OCI-LY1 (cell line): Measurements from ENCODE around the gene SLC25A1.

Source experiments
- H2AFZ ChIP-seq: fragments of 200-600 bp; sonication (generic), shearing (Covaris generic); 2 replicates; pipeline ENCODE4 v1.6.0; 2014; ENCODE audit warnings: antibody characterized with exemption, mild to moderate bottlenecking, low read length
- H3F3A ChIP-seq: fragments of 200-600 bp; sonication (generic), shearing (Covaris generic); 2 replicates; pipeline ENCODE4 v1.6.0; 2014; ENCODE audit warnings: mild to moderate bottlenecking, antibody characterized with exemption, low read length, moderate library complexity; ENCODE audit not compliant: insufficient read depth
- H3K27ac ChIP-seq: fragments of 200-600 bp; sonication (generic); 2 replicates; pipeline ENCODE4 v1.5.1; 2014; ENCODE audit warnings: low read length, mixed run types, mild to moderate bottlenecking, low read depth; ENCODE audit not compliant: poor library complexity, severe bottlenecking
- H3K27me3 ChIP-seq: fragments of 200-600 bp; sonication (generic); 2 replicates; pipeline ENCODE4 v1.6.0; 2014; ENCODE audit warnings: antibody characterized with exemption, mild to moderate bottlenecking, low read length, moderate library complexity; ENCODE audit not compliant: insufficient read depth
- H3K36me3 ChIP-seq: fragments of 200-600 bp; sonication (generic); 2 replicates; pipeline ENCODE4 v1.6.1; 2014; ENCODE audit warnings: mild to moderate bottlenecking, antibody characterized with exemption, low read length, moderate library complexity, mixed read lengths; ENCODE audit not compliant: insufficient read depth
- H3K4me1 ChIP-seq: fragments of 200-600 bp; sonication (generic); 2 replicates; pipeline ENCODE4 v1.5.1; 2014; ENCODE audit warnings: mild to moderate bottlenecking, low read length, moderate library complexity; ENCODE audit not compliant: insufficient read depth, severe bottlenecking
- H3K4me2 ChIP-seq: fragments of 200-600 bp; sonication (generic), shearing (Covaris generic); 2 replicates; pipeline ENCODE4 v1.6.1; 2014; ENCODE audit warnings: low read length
- H3K4me3 ChIP-seq: fragments of 200-600 bp; sonication (generic); 2 replicates; pipeline ENCODE4 v1.5.1; 2014; ENCODE audit warnings: low read length, low read depth, mild to moderate bottlenecking, mixed read lengths; ENCODE audit not compliant: poor library complexity, severe bottlenecking
- H3K79me2 ChIP-seq: fragments of 200-600 bp; shearing (Covaris generic); 2 replicates; pipeline ENCODE4 v1.6.1; 2016; ENCODE audit warnings: mixed run types, low read length, mixed read lengths; ENCODE audit not compliant: insufficient read depth
- H3K9ac ChIP-seq: fragments of 200-600 bp; sonication (generic), shearing (Covaris generic); 2 replicates; pipeline ENCODE4 v1.6.1; 2014; ENCODE audit warnings: mild to moderate bottlenecking, low read length, mixed read lengths
- H3K9me2 ChIP-seq: fragments of 200-600 bp; sonication (generic), shearing (Covaris generic); 2 replicates; pipeline ENCODE4 v1.6.1; 2014; ENCODE audit warnings: low read depth, mild to moderate bottlenecking, low read length, mixed read lengths
- H3K9me3 ChIP-seq: fragments of 200-600 bp; shearing (Covaris generic); 2 replicates; pipeline ENCODE4 v1.6.1; 2014; ENCODE audit warnings: low read length, mixed read lengths
- H4K20me1 ChIP-seq: fragments of 200-600 bp; sonication (generic), shearing (Covaris generic); 2 replicates; pipeline ENCODE4 v1.6.0; 2016; ENCODE audit warnings: mild to moderate bottlenecking, low read length; ENCODE audit not compliant: insufficient read depth
- EZH2 ChIP-seq: fragments of 200-600 bp; sonication (generic), shearing (Covaris generic); IDR thresholded peaks from 2 replicates; pipeline ENCODE4 v1.8.0; 2017; ENCODE audit warnings: borderline replicate concordance, mixed run types, mild to moderate bottlenecking, antibody characterized with exemption, low read length, moderate library complexity, mixed read lengths
- TF ChIP-seq, protein P1 (sequence below): fragments of 200-600 bp; sonication (generic), shearing (Covaris generic); IDR thresholded peaks from 2 replicates; pipeline ENCODE4 v1.5.1; 2017; ENCODE audit warnings: mild to moderate bottlenecking, antibody characterized with exemption, low read length, moderate library complexity, mixed read lengths

SLC25A1 gene

GRCh38 chr22:19196841-19197612 lies 18.5 kb upstream of the SLC25A1 start:
- Histone ChIP-seq H3K9me2 (no peaks in the 10 kb centered on the region), H3K9me3 (no peaks in the 10 kb centered on the region), H3K4me1 (peaks cover 7% of the 10 kb centered on the region), H4K20me1 (no peaks in the 10 kb centered on the region), H3K79me2 (no peaks in the 10 kb centered on the region), H3K27ac (no peak overlapping the region), H3F3A (no peaks in the 10 kb centered on the region), H3K36me3 (no peaks in the 10 kb centered on the region; the same call in 1 of the 2 replicates), H3K9ac (no peak overlapping the region), H3K4me2 (no peak overlapping the region), H2AFZ (no peak overlapping the region), H3K27me3 (peaks cover 18% of the 10 kb centered on the region; the same call in 1 of the 2 replicates), H3K4me3 (no peak overlapping the region)
- TF ChIP-seq, protein P1, sequence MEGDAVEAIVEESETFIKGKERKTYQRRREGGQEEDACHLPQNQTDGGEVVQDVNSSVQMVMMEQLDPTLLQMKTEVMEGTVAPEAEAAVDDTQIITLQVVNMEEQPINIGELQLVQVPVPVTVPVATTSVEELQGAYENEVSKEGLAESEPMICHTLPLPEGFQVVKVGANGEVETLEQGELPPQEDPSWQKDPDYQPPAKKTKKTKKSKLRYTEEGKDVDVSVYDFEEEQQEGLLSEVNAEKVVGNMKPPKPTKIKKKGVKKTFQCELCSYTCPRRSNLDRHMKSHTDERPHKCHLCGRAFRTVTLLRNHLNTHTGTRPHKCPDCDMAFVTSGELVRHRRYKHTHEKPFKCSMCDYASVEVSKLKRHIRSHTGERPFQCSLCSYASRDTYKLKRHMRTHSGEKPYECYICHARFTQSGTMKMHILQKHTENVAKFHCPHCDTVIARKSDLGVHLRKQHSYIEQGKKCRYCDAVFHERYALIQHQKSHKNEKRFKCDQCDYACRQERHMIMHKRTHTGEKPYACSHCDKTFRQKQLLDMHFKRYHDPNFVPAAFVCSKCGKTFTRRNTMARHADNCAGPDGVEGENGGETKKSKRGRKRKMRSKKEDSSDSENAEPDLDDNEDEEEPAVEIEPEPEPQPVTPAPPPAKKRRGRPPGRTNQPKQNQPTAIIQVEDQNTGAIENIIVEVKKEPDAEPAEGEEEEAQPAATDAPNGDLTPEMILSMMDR = no peak
- no peak for TF ChIP-seq EZH2

GRCh38 chr22:19195796-19196731 lies 17.5 kb upstream of the SLC25A1 start:
- H3K27ac ChIP-seq = no peak overlapping the region
- H2AFZ ChIP-seq = no peak overlapping the region
- H3K9me3 ChIP-seq = no peaks in the 10 kb centered on the region
- no peak overlapping the region for H3K9ac ChIP-seq
- H3K4me1 ChIP-seq = peaks cover 7% of the 10 kb centered on the region
- H4K20me1 ChIP-seq = no peaks in the 10 kb centered on the region
- H3K27me3 ChIP-seq = peaks cover 18% of the 10 kb centered on the region; the same call in 1 of the 2 replicates
- H3K9me2 ChIP-seq = no peaks in the 10 kb centered on the region
- H3K36me3 ChIP-seq = no peaks in the 10 kb centered on the region; the same call in 1 of the 2 replicates
- no peaks in the 10 kb centered on the region for H3K79me2 ChIP-seq
- H3K4me3 ChIP-seq = no peak overlapping the region
- H3K4me2 ChIP-seq = no peak overlapping the region
- TF ChIP-seq, protein P1 = no peak
- TF ChIP-seq EZH2 = no peak
- no peaks in the 10 kb centered on the region for H3F3A ChIP-seq

DNA sequence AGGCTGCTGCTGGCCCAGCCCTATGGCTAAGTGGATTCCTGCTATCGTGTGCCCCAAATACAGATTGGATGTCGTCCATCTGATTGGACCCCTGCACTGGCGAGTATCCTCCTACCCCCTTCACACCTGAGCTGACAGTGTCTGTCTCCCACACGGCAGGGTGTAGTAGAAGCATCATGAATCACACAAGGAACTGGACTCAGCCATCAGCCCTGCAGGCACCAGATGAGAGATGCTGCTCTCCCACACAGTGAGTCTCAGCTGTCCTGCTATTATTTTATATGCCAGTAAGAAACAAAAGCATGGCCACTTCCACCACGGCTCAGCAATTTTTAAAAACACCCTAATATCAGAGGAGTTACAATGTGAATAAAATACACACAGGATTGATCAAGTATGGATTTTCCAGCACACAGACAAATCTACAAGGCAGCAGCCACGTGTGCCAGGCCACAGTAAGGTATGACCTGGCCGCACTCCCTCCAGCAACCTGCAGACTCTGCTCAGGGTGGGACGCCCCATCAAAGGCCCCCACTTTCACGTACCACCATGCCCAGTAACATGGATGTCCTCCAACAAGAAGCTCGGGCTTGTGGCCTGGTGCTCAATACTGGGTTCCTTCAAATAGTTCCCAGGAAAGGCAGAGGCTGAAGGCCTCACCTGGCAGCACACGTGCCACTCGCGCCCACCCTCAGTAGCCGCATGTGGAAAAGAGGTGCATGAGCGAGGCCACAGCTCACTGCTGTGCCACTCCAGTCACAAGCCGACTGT lies 16.4 kb upstream of the SLC25A1 start:
- Histone ChIP-seq H3K4me2 (no peak overlapping the region), H3K9ac (no peak overlapping the region), H3K79me2 (no peaks in the 10 kb centered on the region), H3K36me3 (no peaks in the 10 kb centered on the region; the same call in 1 of the 2 replicates), H3F3A (no peaks in the 10 kb centered on the region), H3K27ac (no peak overlapping the region), H3K9me3 (no peaks in the 10 kb centered on the region), H3K4me1 (peaks cover 7% of the 10 kb centered on the region), H2AFZ (no peak overlapping the region), H3K4me3 (no peak overlapping the region), H3K9me2 (no peaks in the 10 kb centered on the region), H3K27me3 (peaks cover 21% of the 10 kb centered on the region; the same call in 1 of the 2 replicates), H4K20me1 (no peaks in the 10 kb centered on the region)
- no peak for TF ChIP-seq EZH2
- TF ChIP-seq, protein P1 = no peak
